Hepatocyte (in vitro differentiated cells): ENCODE measurements around the gene POSTN.

Experiments
- CTCF ChIP-seq: fragments of 200-600 bp; sonication (generic); IDR thresholded peaks from 2 replicates; pipeline ENCODE4 v1.5.1; 2016; ENCODE audit warnings: antibody characterized with exemption, mild to moderate bottlenecking; ENCODE audit not compliant: poor library complexity
- EZH2 ChIP-seq: fragments of 200-600 bp; sonication (generic); IDR thresholded peaks from 2 replicates; pipeline ENCODE4 v1.6.1; 2016; ENCODE audit warnings: antibody characterized with exemption, mild to moderate bottlenecking, borderline replicate concordance

GRCh38 chr13:37529751-37530385 is 68.7 kb downstream of the POSTN start:
- TF ChIP-seq CTCF (no peak), EZH2 (no peak)
